DND-41 (cell line): Measurements from ENCODE around the gene MLH1.

Source experiments
- ATAC-seq: fragments of 200-7000 bp; cut with Tn5 transposase; 3 replicates; pipeline ENCODE4 v1.9.1; 2021; ENCODE audit warnings: low read depth; ENCODE audit not compliant: insufficient read depth
- DNase-seq: peaks from one replicate; pipeline ENCODE4 v3.0.0-alpha.2; 2020
- H2AFZ ChIP-seq: 2 replicates; pipeline ENCODE4 v1.6.0; 2012; ENCODE audit warnings: low read depth, low read length
- H3K27ac ChIP-seq: 2 replicates; pipeline ENCODE4 v1.5.1; 2012; ENCODE audit warnings: low read length, inconsistent platforms
- H3K27me3 ChIP-seq: fragments of 200-600 bp; sonication (generic); 2 replicates; pipeline ENCODE4 v1.6.0; 2012; ENCODE audit warnings: low read length, mild to moderate bottlenecking, inconsistent platforms; ENCODE audit not compliant: insufficient read depth, poor library complexity
- H3K36me3 ChIP-seq: 2 replicates; pipeline ENCODE4 v1.5.1; 2012; ENCODE audit warnings: low read length, inconsistent platforms; ENCODE audit not compliant: insufficient read depth
- H3K4me1 ChIP-seq: 2 replicates; pipeline ENCODE4 v1.5.1; 2012; ENCODE audit warnings: mild to moderate bottlenecking, low read length; ENCODE audit not compliant: insufficient read depth
- H3K4me2 ChIP-seq: 2 replicates; pipeline ENCODE4 v1.6.0; 2012; ENCODE audit warnings: mild to moderate bottlenecking, moderate library complexity, low read length, inconsistent platforms; ENCODE audit not compliant: insufficient read depth
- H3K4me3 ChIP-seq, 2 experiments: fragments of 200-600 bp in 1 of 2; shearing (Covaris generic) in 1 of 2; 2 replicates each; pipeline ENCODE4 v1.5.1; 2012 to 2016; ENCODE audit warnings: inconsistent platforms in 2 of 2, low read length in 2 of 2, mild to moderate bottlenecking in 2 of 2, low read depth in 1 of 2, moderate library complexity in 1 of 2
- H3K79me2 ChIP-seq: 2 replicates; pipeline ENCODE4 v1.6.0; 2012; ENCODE audit warnings: low read length, inconsistent platforms; ENCODE audit not compliant: insufficient read depth
- H3K9ac ChIP-seq: 2 replicates; pipeline ENCODE4 v1.6.0; 2012; ENCODE audit warnings: low read depth, mild to moderate bottlenecking, inconsistent platforms, low read length, moderate library complexity
- H3K9me3 ChIP-seq: 2 replicates; pipeline ENCODE4 v1.5.1; 2012; ENCODE audit warnings: low read length, moderate library complexity, mild to moderate bottlenecking, inconsistent platforms; ENCODE audit not compliant: insufficient read depth, severe bottlenecking
- H4K20me1 ChIP-seq: 2 replicates; pipeline ENCODE4 v1.6.0; 2012; ENCODE audit warnings: low read length; ENCODE audit not compliant: insufficient read depth
- EZH2 ChIP-seq: IDR thresholded peaks from 3 replicates; pipeline ENCODE4 v1.6.1; 2012; ENCODE audit warnings: borderline replicate concordance, low read depth, mild to moderate bottlenecking, moderate library complexity, low read length, inconsistent platforms; ENCODE audit not compliant: severe bottlenecking
- TF ChIP-seq, protein P1 (sequence below): IDR thresholded peaks from 2 replicates; pipeline ENCODE4 v1.5.1; 2012; ENCODE audit warnings: borderline replicate concordance, low read length, moderate library complexity, mild to moderate bottlenecking; ENCODE audit not compliant: poor library complexity, severe bottlenecking; ENCODE audit errors: extremely low read depth

Gene MLH1

DNA sequence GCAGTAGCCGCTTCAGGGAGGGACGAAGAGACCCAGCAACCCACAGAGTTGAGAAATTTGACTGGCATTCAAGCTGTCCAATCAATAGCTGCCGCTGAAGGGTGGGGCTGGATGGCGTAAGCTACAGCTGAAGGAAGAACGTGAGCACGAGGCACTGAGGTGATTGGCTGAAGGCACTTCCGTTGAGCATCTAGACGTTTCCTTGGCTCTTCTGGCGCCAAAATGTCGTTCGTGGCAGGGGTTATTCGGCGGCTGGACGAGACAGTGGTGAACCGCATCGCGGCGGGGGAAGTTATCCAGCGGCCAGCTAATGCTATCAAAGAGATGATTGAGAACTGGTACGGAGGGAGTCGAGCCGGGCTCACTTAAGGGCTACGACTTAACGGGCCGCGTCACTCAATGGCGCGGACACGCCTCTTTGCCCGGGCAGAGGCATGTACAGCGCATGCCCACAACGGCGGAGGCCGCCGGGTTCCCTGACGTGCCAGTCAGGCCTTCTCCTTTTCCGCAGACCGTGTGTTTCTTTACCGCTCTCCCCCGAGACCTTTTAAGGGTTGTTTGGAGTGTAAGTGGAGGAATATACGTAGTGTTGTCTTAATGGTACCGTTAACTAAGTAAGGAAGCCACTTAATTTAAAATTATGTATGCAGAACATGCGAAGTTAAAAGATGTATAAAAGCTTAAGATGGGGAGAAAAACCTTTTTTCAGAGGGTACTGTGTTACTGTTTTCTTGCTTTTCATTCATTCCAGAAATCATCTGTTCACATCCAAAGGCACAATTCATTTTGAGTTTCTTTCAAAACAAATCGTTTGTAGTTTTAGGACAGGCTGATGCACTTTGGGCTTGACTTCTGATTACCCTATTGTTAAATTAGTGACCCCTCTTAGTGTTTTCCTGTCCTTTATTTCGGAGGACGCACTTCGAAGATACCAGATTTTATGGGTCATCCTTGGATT is at the start of gene MLH1:
Gene MLH1, plus strand, starts transcription at position 193 of the 958 bp plus-strand sequence. Its CDS starts 30 bp downstream, at position 223.
- peak; percentile 86 for ATAC-seq
- peak within 1 kb of the TSS; percentile 90 for H3K4me2 ChIP-seq
- peak within 1 kb of the TSS; percentile 81 for H2AFZ ChIP-seq
- H3K79me2 ChIP-seq: peaks cover 89% of the 10 kb centered on the region
- H3K9me3 ChIP-seq: no peaks in the 10 kb centered on the region
- TF ChIP-seq EZH2: no peak
- TF ChIP-seq, protein P1, sequence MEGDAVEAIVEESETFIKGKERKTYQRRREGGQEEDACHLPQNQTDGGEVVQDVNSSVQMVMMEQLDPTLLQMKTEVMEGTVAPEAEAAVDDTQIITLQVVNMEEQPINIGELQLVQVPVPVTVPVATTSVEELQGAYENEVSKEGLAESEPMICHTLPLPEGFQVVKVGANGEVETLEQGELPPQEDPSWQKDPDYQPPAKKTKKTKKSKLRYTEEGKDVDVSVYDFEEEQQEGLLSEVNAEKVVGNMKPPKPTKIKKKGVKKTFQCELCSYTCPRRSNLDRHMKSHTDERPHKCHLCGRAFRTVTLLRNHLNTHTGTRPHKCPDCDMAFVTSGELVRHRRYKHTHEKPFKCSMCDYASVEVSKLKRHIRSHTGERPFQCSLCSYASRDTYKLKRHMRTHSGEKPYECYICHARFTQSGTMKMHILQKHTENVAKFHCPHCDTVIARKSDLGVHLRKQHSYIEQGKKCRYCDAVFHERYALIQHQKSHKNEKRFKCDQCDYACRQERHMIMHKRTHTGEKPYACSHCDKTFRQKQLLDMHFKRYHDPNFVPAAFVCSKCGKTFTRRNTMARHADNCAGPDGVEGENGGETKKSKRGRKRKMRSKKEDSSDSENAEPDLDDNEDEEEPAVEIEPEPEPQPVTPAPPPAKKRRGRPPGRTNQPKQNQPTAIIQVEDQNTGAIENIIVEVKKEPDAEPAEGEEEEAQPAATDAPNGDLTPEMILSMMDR: no peak
- peak; percentile 100 for DNase-seq
- peaks cover 26% of the 10 kb centered on the region; the same call in 1 of the 2 replicates for H4K20me1 ChIP-seq
- H3K27ac ChIP-seq: peak within 1 kb of the TSS; percentile 95
- no peaks in the 10 kb centered on the region for H3K27me3 ChIP-seq
- peaks cover 71% of the 10 kb centered on the region for H3K36me3 ChIP-seq
- peaks cover 64% of the 10 kb centered on the region for H3K4me1 ChIP-seq
- H3K4me3 ChIP-seq: peak within 1 kb of the TSS; percentile 76 to 81
- H3K9ac ChIP-seq: peak within 1 kb of the TSS; percentile 90

DNA sequence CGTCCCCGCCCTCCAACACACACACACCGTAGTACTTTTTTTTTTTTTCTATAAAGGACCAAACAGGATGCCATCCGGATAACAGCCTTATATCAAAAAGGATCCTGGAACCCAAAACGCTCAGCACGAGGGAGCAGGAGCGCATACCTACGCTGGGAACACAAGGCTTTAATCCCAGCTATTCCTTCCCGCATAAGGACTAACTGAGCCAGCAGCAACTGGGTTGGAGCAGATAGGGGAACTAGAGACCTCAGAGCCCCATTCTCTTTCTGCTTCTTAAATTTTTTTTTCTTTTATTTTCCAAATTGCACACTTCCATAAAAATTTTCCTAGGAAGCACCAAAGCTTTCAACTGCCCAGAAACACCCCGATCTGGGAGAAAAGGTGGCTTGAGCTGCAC is 49.7 kb upstream of the MLH1 start:
- ATAC-seq (no peak), DNase-seq (no peak)
- peak overlapping the region; percentile 69 for H3K4me2 ChIP-seq
- TF ChIP-seq, protein P1: no peak
- TF ChIP-seq EZH2: no peak
- peak overlapping the region; percentile 72; the same call in 1 of the 2 replicates for H2AFZ ChIP-seq
- H3K36me3 ChIP-seq: no peaks in the 10 kb centered on the region
- peaks cover 25% of the 10 kb centered on the region for H3K9me3 ChIP-seq
- no peak overlapping the region for H3K27ac ChIP-seq
- peaks cover 15% of the 10 kb centered on the region for H3K4me1 ChIP-seq
- no peaks in the 10 kb centered on the region for H4K20me1 ChIP-seq
- H3K27me3 ChIP-seq: no peaks in the 10 kb centered on the region
- no peaks in the 10 kb centered on the region for H3K79me2 ChIP-seq
- peak overlapping the region; percentile 69 for H3K9ac ChIP-seq
- peak overlapping the region in 1 of 2 experiments; percentile 61; a peak in 3 of 4 replicates for H3K4me3 ChIP-seq

DNA sequence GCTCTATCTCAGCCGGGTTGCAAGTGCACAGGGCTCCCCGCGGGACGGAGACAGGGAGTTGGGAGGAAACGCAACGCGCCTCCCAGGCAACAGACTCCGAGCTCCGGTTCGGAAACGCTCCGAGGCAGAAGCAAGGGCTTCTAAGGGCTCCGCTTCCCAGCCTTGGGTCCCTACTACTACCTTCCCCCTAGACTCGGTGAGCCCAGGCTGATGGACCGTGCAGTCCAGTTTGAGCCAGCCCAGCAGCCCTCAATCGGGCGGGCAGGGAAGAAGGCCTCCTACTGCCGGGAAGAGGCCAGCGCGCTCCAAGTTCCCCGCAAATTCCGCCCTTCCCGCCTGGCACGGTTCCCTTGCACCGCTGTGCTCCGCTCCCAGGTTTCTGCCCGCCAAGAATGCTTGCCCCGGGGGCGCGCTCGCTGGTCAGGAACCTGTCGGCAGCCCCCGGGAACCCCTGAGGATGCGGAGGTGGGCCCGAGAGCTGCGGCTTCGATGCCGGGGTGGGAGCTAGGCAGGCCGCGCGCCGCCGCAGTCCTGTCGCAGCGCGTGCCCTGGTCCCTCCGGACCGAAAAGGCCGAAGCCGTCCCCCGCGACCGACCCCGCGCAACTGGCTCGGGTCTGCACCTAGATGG is 49.2 kb upstream of the MLH1 start:
- Histone ChIP-seq H3K27me3 (no peaks in the 10 kb centered on the region), H3K9me3 (peaks cover 25% of the 10 kb centered on the region), H3K79me2 (no peaks in the 10 kb centered on the region), H3K4me1 (peaks cover 15% of the 10 kb centered on the region), H3K4me3 (peak overlapping the region; percentile 21 to 61; a peak in 3 of 4 replicates), H3K4me2 (peak overlapping the region; percentile 69), H3K27ac (no peak overlapping the region), H2AFZ (peak overlapping the region; percentile 72), H4K20me1 (no peaks in the 10 kb centered on the region), H3K9ac (peak overlapping the region; percentile 69), H3K36me3 (no peaks in the 10 kb centered on the region)
- DNase-seq (peak; percentile 39), ATAC-seq (peak; percentile 69)
- no peak for TF ChIP-seq EZH2
- TF ChIP-seq, protein P1: no peak
